GM12878 (cell line): ENCODE data around the gene FLYWCH2.
A peak's percentile ranks its signal among the peaks of the same experiment; 100 is the strongest.

Experiments used
- CHD4 ChIP-seq: fragments of 200-600 bp; sonication (generic); IDR thresholded peaks from 2 replicates; pipeline ENCODE4 v1.6.1; 2016; ENCODE audit warnings: mild to moderate bottlenecking
- MTA3 ChIP-seq: IDR thresholded peaks from 2 replicates; pipeline ENCODE4 v1.6.1; 2012; ENCODE audit warnings: low read length, inconsistent platforms, borderline replicate concordance
- TF ChIP-seq, protein P1 (sequence below), 3 experiments: IDR thresholded peaks in 2 of 3; conservative IDR thresholded peaks in 1 of 3; 2 replicates each; pipeline ENCODE4 v1.5.1; 2011; ENCODE audit warnings: low read depth in 3 of 3, low read length in 3 of 3, mild to moderate bottlenecking in 3 of 3, control low read depth in 2 of 3, moderate library complexity in 2 of 3, inconsistent platforms in 1 of 3, mixed read lengths in 1 of 3; ENCODE audit not compliant: control insufficient read depth in 2 of 3, insufficient read depth in 1 of 3; ENCODE audit errors: extremely low read depth in 1 of 3
- TF ChIP-seq, protein P2 (sequence below): IDR thresholded peaks from 2 replicates; pipeline ENCODE4 v1.6.1; 2012; ENCODE audit warnings: low read depth, low read length, improper control_type of control experiment

DNA sequence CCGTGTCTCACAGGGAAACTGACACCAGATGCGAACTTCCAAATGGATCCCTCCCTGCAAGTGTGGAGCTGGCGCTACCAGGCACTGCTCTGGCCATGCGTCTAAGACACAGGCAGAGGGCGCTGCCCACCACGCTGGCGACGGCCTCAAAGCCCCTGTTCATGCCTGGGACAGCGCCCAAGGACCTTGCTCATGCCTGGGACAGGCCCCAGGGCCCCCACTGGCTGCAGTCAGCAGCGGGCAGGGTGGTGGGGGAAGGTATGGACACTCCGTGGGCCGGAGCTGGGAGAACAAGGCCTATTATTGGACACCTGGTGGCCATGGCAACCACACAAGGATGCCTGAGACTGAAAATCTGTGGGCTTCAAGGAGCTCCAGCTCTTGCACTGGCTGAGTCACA, 44.1 kb upstream of the FLYWCH2 start:
- TF ChIP-seq CHD4 (no peak), MTA3 (no peak)
- TF ChIP-seq, protein P1, sequence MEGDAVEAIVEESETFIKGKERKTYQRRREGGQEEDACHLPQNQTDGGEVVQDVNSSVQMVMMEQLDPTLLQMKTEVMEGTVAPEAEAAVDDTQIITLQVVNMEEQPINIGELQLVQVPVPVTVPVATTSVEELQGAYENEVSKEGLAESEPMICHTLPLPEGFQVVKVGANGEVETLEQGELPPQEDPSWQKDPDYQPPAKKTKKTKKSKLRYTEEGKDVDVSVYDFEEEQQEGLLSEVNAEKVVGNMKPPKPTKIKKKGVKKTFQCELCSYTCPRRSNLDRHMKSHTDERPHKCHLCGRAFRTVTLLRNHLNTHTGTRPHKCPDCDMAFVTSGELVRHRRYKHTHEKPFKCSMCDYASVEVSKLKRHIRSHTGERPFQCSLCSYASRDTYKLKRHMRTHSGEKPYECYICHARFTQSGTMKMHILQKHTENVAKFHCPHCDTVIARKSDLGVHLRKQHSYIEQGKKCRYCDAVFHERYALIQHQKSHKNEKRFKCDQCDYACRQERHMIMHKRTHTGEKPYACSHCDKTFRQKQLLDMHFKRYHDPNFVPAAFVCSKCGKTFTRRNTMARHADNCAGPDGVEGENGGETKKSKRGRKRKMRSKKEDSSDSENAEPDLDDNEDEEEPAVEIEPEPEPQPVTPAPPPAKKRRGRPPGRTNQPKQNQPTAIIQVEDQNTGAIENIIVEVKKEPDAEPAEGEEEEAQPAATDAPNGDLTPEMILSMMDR (IDR thresholded peaks at IDR 0.05 in 2 of 3, conservative IDR thresholded peaks at IDR 0.05 in 1 of 3; ENCODE audit: control insufficient read depth in 2 of 3, extremely low read depth in 1 of 3, insufficient read depth in 1 of 3, low read depth in 3 of 3, low read length in 3 of 3) = peak; percentile 70 to 82 (median 80)
- TF ChIP-seq, protein P2, sequence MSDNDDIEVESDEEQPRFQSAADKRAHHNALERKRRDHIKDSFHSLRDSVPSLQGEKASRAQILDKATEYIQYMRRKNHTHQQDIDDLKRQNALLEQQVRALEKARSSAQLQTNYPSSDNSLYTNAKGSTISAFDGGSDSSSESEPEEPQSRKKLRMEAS = no peak
